Aorta (tissue), 5 donors: Measurements from ENCODE around the gene PROM1. TPM values are rescaled to one million over a fixed set of nuclear protein-coding genes. Genes with fewer than 3 reads are reported as not detected.
A peak's percentile ranks its signal among the peaks of the same experiment; 100 is the strongest.

Experiments used
- ATAC-seq: fragments of 200-7000 bp; cut with Tn5 transposase; one replicate; pipeline ENCODE4 v1.9.1; 2022; ENCODE audit warnings: moderate library complexity; ENCODE audit not compliant: low FRiP score
- DNase-seq, 2 donors: peaks; one replicate each; pipeline ENCODE4 v3.0.0-alpha.2; 2020
- H3K27ac ChIP-seq, 2 donors: one replicate each; pipeline ENCODE4 v1.5.1; 2013; ENCODE audit warnings: low read length in 2 of 2, mild to moderate bottlenecking in 2 of 2, moderate library complexity in 2 of 2, control low read depth in 1 of 2, inconsistent platforms in 1 of 2, low read depth in 1 of 2
- H3K27me3 ChIP-seq, 2 donors: one replicate each; pipeline ENCODE4 v1.6.1; 2013; ENCODE audit warnings: control low read depth in 1 of 2, low read length in 1 of 2, mild to moderate bottlenecking in 1 of 2, moderate library complexity in 1 of 2; ENCODE audit not compliant: insufficient read depth in 2 of 2, control insufficient read depth in 1 of 2
- H3K36me3 ChIP-seq, 2 donors: one replicate each; pipeline ENCODE4 v1.6.1; 2013; ENCODE audit warnings: control low read depth in 1 of 2, low read length in 1 of 2, mild to moderate bottlenecking in 1 of 2; ENCODE audit not compliant: insufficient read depth in 2 of 2, control insufficient read depth in 1 of 2
- H3K4me1 ChIP-seq, 2 donors: one replicate each; pipeline ENCODE4 v1.6.1; 2013; ENCODE audit warnings: low read length in 2 of 2, control low read depth in 1 of 2, mild to moderate bottlenecking in 1 of 2, moderate library complexity in 1 of 2; ENCODE audit not compliant: insufficient read depth in 2 of 2, control insufficient read depth in 1 of 2
- H3K4me3 ChIP-seq, 2 donors: one replicate each; pipeline ENCODE4 v1.5.1; 2013; ENCODE audit warnings: low read length in 2 of 2, control low read depth in 1 of 2, mild to moderate bottlenecking in 1 of 2
- H3K9me3 ChIP-seq: one replicate; pipeline ENCODE4 v1.6.1; 2013; ENCODE audit warnings: mild to moderate bottlenecking, low read length; ENCODE audit not compliant: control insufficient read depth
- WGBS, 2 donors: extraction: QIAGEN DNeasy Blood & Tissue Kit; methylation state at CpG; one replicate each; pipeline ENCODE4 v1.1.7; 2013; 5-methylcytosine and 5-hydroxymethylcytosine counted together
- intact Hi-C, 2 donors: fragments of 100-400 bp; cut with DNase I; formaldehyde crosslinking; loops; one replicate each; pipeline versions ENCODE4 v1.14.2 to v1.15.0; 2022
- polyA plus RNA-seq, 2 donors: library from polyadenylated mRNA; stranded (reverse); fragments of 200-250 nt; gene quantifications; one replicate each; pipeline ENCODE4 v1.2.3, GENCODE V29; 2013
- total RNA-seq, 2 donors: library from RNA; stranded (reverse); fragmentation: NEBNext Ultra II Directional; extraction: Animal tissue kit (Norgen Biotek cat#: 25700); gene quantifications; one replicate each; pipeline ENCODE4 v1.2.1, GENCODE V29; 2021
- donor health status: healthy with polysubstance abuse.
- donor health status: Bipolar disorder and iron deficiency.
- donor health status: DM: no; HTN: no; CAD: no.
- donor health status: DM: no; HTN: no; CAD: no.
- donor health status: DM: yes; HTN: yes; CAD: no.

PROM1 gene
- total and polyA plus RNA-seq, 4 donors = 4.1 to 28.9 (median 6.2) TPM

GRCh38 chr4:16031546-16032395 lies 52.1 kb downstream of the PROM1 start:
- H3K27ac ChIP-seq = peak overlapping the region in 1 of 2 donors; percentile 19
- no peaks in the 10 kb centered on the region for H3K36me3 ChIP-seq
- H3K9me3 ChIP-seq = no peaks in the 10 kb centered on the region
- no peak overlapping the region for H3K4me3 ChIP-seq
- no peak for ATAC-seq
- DNase-seq = no peak
- intact Hi-C loops = loop anchor here in 1 of 2 donors (5.0 kb wide), 1 partner anchor 111 kb away; no protein-coding TSS in a partner anchor
- 48 to 55% methylated on average over 2 of the region's 2 CpGs for WGBS, 2 donors
- no peaks in the 10 kb centered on the region for H3K27me3 ChIP-seq
- peaks cover 0 to 4% of the 10 kb centered on the region in 2 donors for H3K4me1 ChIP-seq

- H3K27ac ChIP-seq = peak overlapping the region in 1 of 2 donors; percentile 10
- H3K36me3 ChIP-seq = no peaks in the 10 kb centered on the region
- no peak for ATAC-seq
- intact Hi-C loops = loop anchor here in 1 of 2 donors (2.0 to 5.0 kb wide), 3 partner anchors 112 to 237 kb away; no protein-coding TSS in a partner anchor
- no peaks in the 10 kb centered on the region for H3K9me3 ChIP-seq
- peaks cover 0 to 4% of the 10 kb centered on the region in 2 donors for H3K4me1 ChIP-seq
- 96 to 98% methylated on average over 1 of the region's 1 CpG for WGBS, 2 donors
- H3K4me3 ChIP-seq = no peak overlapping the region
- no peak for DNase-seq
- no peaks in the 10 kb centered on the region for H3K27me3 ChIP-seq
Measured at GRCh38 chr4:16029886-16030285, 53.9 kb downstream of the PROM1 start.

GRCh38 chr4:16029262-16029661 lies 54.6 kb downstream of the PROM1 start:
- Histone ChIP-seq H3K4me3 (no peak overlapping the region), H3K9me3 (no peaks in the 10 kb centered on the region), H3K4me1 (peaks cover 0 to 3% of the 10 kb centered on the region in 2 donors), H3K27me3 (no peaks in the 10 kb centered on the region), H3K36me3 (no peaks in the 10 kb centered on the region), H3K27ac (no peak overlapping the region)
- ATAC-seq (no peak), DNase-seq (no peak)
- WGBS, 2 donors = 5 to 19% methylated on average over 4 of the region's 4 CpGs
- intact Hi-C loops = loop anchor here in 1 of 2 donors (2.0 to 5.0 kb wide), 2 partner anchors 170 to 238 kb away; no protein-coding TSS in a partner anchor

- 86 to 87% methylated on average over 4 of the region's 4 CpGs for WGBS, 2 donors
- DNase-seq (no peak), ATAC-seq (no peak)
- no peaks in the 10 kb centered on the region for H3K36me3 ChIP-seq
- no peaks in the 10 kb centered on the region for H3K9me3 ChIP-seq
- no peak overlapping the region for H3K27ac ChIP-seq
- peaks cover 0 to 3% of the 10 kb centered on the region in 2 donors for H3K4me1 ChIP-seq
- intact Hi-C loops = loop anchor here (2.0 to 5.0 kb wide), 3 partner anchors 171 to 240 kb away; no protein-coding TSS in a partner anchor
- H3K4me3 ChIP-seq = no peak overlapping the region
- no peaks in the 10 kb centered on the region for H3K27me3 ChIP-seq
Measured at GRCh38 chr4:16027626-16028025, 56.2 kb downstream of the PROM1 start.

- ATAC-seq = no peak
- no peak overlapping the region for H3K27ac ChIP-seq
- no peaks in the 10 kb centered on the region for H3K27me3 ChIP-seq
- H3K4me1 ChIP-seq = no peaks in the 10 kb centered on the region
- 81 to 86% methylated on average over 2 of the region's 2 CpGs for WGBS, 2 donors
- H3K36me3 ChIP-seq = no peaks in the 10 kb centered on the region
- intact Hi-C loops = loop anchor here (2.0 to 5.0 kb wide), 3 partner anchors 172 to 240 kb away; no protein-coding TSS in a partner anchor
- DNase-seq = no peak
- no peaks in the 10 kb centered on the region for H3K9me3 ChIP-seq
- H3K4me3 ChIP-seq = no peak overlapping the region
Measured at GRCh38 chr4:16027114-16027513, 56.7 kb downstream of the PROM1 start.

- intact Hi-C loops = loop anchor here (2.0 to 5.0 kb wide), 3 partner anchors 173 to 241 kb away; no protein-coding TSS in a partner anchor
- 31 to 33% methylated on average over 5 of the region's 5 CpGs for WGBS, 2 donors
- Histone ChIP-seq H3K4me1 (no peaks in the 10 kb centered on the region), H3K4me3 (no peak overlapping the region), H3K36me3 (no peaks in the 10 kb centered on the region), H3K27me3 (no peaks in the 10 kb centered on the region), H3K27ac (no peak overlapping the region), H3K9me3 (no peaks in the 10 kb centered on the region)
- no peak for DNase-seq
- no peak for ATAC-seq
Measured at GRCh38 chr4:16026160-16026761, 57.6 kb downstream of the PROM1 start.

GRCh38 chr4:16025268-16025667 lies 58.6 kb downstream of the PROM1 start:
- no peaks in the 10 kb centered on the region for H3K27me3 ChIP-seq
- H3K9me3 ChIP-seq = no peaks in the 10 kb centered on the region
- no peaks in the 10 kb centered on the region for H3K4me1 ChIP-seq
- no peak for ATAC-seq
- H3K36me3 ChIP-seq = no peaks in the 10 kb centered on the region
- intact Hi-C loops = loop anchor here in 1 of 2 donors (5.0 kb wide), 1 partner anchor 242 kb away; no protein-coding TSS in a partner anchor
- WGBS, 2 donors = 89% methylated on average over 5 of the region's 5 CpGs
- H3K4me3 ChIP-seq = no peak overlapping the region
- no peak overlapping the region for H3K27ac ChIP-seq
- no peak for DNase-seq

- intact Hi-C loops = loop anchor here in 1 of 2 donors (2.0 kb wide), 1 partner anchor 173 kb away; no protein-coding TSS in a partner anchor
- H3K9me3 ChIP-seq = no peaks in the 10 kb centered on the region
- H3K27ac ChIP-seq = no peak overlapping the region
- no peak overlapping the region for H3K4me3 ChIP-seq
- DNase-seq (no peak), ATAC-seq (no peak)
- no peaks in the 10 kb centered on the region for H3K36me3 ChIP-seq
- peaks cover 4% of the 10 kb centered on the region in 2 donors for H3K4me1 ChIP-seq
- WGBS, 2 donors = 51 to 56% methylated on average over 10 of the region's 10 CpGs
- H3K27me3 ChIP-seq = no peaks in the 10 kb centered on the region
Measured at GRCh38 chr4:16023776-16024408, 59.9 kb downstream of the PROM1 start.
